Activated naive CD8-positive, alpha-beta T cell treated with anti-CD3 and anti-CD28 coated beads, Interleukin-2, amount 50 U/mL, for 16 hours (primary cell): Measurements from ENCODE around the gene CABP7.

Source experiments
- DNase-seq: peaks from one replicate; pipeline ENCODE4 v3.0.0-alpha.2; 2020; ENCODE audit warnings: low read depth, low spot score

CABP7 gene

DNA sequence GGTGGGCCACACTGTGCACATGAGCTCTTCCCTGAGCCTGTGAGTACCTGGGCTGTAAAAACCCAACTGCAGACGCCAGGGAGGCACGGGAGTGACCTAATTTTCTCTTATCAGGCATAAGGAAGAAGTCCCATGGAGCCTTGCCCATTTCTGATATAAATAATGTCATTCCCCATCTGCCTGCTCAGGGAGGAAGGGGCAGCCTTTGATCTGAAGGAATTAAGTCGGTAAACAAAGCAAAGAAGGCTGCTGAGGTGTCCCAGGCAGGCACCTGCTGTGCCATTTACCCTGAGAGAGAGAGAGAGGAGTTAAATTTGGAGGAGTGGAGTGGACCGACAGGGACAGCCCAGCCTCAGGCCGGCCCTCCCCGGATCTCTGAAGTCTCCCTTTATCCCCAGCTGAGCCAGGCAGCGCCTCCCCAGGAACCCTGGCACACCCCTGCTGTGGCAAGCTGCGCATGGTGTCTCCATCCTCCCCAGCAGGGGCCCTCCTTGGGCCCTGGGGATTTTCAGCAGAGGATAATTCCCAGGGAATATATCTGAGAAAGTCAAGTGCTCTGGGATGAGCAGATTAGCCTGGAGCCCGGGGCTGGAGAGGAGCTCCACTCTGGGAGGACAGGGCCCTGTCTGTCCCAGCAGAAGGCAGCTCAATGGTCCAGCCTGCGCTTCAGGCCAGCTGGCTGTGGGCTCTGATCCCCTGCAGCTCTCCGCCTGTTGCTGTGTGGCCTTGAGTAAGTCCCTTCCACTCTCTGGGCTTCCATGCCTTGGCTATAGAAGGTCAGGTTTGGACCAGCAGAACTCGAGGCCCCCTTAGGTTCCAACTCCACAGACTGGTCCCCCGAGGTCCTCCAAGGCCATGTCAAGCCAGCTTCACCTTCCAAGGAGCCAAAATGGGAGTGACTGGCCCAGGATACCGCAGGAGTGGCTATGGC, 17.5 kb upstream of the CABP7 start:
- no peak for DNase-seq

DNA sequence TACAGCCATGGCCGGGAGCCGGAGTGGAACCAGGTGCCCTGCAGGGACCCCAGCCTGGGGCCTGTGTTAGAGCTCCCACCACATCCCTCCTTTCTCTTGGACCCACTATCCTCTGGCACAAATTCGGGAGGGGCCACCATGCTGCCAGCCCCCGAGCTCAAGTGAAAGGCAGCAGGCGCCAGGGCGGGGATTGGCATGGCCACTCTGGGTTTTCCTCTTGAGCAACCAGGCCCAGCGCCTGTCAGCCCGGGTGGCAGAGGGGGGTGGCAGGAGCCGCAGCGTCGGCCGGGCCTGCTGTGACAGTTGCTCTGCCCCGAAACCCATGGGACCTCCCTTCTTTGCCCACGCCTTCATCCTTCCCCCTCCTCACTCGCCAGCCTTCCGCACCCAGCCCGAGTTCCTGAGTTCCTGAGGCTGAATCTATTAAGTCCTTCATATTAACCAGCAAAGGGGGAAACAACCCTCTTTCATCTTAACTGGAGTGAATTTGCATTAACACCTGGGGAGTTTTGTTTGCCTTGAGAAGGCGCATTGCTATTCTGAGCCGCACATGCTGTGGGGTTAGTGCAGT, 16.8 kb upstream of the CABP7 start:
- no peak for DNase-seq

DNA sequence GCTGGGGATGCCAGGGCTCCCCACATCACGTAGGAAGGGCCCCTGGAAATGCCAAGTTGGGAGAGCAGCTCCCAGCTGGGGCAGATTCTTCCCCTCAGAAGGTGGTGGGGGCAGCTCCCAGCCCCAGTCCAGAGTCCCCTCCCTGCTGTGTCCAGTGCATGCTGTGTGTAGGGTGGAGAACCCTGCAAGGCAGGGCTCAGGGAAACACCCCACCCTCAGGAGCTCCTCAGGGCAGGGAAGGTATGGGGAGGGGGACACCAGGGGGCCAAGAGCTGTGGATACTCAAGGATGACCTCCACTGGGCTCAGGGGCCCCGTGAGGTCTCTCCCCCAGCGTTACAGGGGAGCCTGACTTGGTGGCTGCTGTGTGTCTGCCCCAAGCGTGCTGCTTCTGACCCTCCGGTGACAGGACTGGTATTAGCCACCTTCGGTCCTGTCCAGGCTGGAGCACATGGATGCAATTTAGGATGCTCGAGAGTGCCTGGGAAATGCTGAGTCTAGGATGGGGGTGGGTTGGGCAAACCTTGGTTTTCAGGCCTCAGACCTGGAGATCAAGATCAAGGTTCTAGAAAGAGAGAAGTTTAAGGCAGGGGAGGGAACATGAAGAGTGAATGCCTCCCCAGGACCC, 16.1 kb upstream of the CABP7 start:
- no peak for DNase-seq

DNA sequence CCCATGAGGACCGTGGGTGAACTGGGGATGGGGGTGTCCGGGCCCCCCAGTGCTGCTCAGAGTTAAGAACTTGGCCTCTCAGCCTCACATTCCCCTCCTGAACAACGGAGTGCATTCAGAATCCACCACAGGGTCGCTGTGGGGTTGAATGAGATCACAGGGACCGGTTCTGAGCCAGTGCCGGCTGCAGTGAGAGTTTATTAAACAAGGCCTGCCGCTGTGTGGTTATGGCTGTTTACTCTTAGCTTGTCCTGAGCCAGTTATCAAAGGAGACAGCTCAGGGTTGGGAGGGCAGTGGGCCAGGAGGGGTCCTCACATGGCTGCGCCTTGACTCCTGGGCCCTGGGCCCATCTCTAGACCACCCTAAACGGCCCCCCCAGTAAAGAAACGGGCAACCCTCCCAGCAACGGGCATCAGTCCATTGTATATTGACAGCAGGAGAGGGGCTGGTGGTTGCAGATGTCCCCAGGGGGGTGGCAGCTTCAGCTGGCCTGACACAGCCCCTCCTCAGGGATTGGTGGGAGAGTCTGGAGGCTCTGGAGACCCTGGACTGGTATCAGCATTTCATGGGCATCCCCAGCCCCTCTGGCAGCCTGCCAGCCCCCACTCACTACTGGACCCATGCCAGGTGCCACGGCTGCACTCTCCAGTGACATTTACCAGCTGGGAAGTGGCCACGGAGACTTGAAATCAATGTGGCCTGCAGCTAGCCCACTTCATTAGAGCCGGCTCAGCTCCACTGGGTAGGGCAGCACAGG, 15.1 kb upstream of the CABP7 start:
- no peak for DNase-seq

DNA sequence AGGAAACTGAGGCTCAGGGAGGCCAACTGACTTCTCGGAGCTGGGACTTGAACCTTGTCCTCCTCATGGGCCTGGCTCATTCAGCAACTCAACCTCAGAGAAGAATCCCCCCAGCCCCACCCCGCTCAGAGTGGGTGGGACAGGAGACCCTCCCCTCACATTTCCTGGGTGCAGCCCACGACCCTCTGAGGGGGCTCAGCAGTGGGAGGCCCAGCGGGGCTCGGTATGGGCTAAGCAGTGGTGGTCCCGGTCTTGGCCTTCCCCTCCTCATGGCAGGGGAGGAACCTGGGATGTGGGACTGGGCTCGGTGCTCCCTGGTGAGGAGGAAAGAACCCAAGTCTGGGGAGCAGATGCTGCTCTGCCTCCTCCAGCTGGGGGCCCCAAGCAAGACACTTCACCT, 14.2 kb upstream of the CABP7 start:
- DNase-seq: no peak

DNA sequence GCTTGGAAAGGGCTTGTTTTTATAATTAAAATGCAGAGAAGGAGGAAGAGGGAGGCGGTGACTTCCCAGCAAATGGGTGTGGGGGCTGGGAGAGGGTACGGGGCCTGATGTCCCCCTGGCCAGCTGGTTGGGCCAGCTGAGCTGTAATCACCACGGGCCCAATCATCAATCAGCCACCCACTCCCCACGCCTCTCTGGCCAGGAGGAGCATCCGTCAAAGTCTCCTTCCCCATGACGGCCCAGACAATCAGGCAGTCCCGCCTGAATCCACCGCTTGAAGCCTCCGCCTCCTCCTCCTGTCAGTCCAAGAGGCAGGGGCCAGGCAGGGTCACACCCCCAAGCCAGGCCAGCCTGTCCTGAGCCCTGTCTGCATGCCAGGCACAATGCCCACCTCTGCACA, 13.3 kb upstream of the CABP7 start:
- DNase-seq: no peak

DNA sequence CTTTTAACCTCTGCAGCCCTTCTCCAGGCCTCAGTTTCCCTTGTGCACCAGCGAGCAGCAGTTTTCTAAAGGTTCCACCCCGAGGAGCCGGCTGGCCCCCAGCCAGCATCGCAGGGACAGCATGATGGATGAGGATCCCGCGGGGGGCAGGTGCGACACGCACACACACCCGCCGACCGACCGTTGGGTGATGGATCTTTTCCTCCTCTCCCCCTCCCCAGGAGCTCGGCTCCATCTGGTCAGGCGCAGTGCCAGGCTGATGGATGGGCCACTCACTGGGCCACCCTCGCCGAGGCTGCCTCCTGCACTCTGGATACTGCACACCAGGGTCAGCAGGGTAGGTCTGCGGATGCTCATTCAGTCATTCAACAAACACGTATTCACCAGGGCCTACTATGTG, 12.8 kb upstream of the CABP7 start:
- DNase-seq: no peak

DNA sequence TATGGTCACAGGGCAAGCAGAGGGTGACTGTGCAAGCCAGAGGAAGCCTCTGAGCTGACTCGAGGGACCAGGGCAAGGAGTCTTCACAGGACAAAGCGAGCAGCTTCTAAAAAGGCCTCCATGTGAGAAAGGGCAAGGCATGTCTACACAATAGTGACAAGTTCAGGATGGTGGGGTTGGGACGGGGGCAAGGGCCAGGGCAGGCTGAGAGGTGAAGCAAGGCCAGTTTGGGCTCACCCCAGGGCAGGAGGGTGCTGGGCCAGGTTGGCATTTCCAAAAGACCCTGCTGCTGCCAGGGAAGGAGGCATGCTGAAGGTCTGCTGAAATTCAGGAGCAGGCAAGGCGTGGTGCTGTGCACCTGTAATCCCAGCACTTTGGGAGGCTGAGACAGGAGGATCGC, 12.3 kb upstream of the CABP7 start:
- DNase-seq: no peak

DNA sequence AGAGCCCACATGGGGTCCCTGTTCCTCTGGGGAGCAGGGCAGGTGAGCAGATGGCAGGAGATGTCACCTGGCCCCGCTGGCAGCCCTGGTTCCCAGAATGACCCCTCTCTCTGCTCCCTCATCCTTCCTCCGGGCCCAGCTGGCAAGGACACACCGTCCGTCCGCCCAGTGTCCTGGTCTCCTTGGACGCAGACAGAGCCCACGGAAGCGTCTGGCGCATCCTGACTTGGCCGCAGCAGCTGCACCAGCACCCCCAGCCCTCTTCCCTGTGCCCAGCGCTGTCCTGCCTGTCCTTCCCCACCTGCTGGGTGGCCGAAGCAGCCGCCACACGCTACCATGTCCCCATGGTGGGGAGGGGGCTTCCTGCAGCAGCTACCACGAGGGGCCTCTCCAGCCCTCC, 9.6 kb upstream of the CABP7 start:
- DNase-seq: no peak

DNA sequence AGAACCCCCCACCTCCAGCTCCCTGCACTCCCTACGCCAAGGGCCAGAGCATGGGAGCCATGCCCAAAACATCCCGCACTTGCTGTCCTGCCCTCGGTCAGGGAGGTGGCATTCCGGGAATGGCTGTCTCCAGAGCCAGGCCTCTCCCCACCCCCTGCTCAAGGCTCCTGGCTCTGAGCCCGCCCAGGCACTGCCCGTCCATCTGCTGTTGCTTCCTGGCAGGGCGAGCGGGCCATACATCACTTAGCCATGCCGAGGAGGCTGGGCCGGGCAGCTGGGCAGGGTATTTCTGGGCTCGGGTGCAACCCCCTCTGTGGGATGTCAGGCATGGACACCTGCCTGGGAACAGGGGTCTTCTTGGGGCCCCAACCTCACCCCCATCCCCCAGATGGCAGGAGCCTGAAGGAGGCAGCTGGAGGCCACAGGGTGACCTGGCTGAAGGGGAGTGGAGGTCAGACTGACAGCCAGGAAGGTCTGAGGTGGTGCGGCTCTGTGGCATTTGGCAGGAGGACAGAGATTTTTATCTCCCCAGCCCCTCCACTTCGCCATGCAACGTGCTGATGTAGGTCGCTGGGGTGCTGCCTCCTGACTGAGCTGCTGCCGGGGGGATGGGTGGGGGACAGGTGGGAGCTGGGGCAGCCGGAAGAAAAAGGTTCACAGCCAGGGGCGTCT, 8.7 kb upstream of the CABP7 start:
- no peak for DNase-seq

DNA sequence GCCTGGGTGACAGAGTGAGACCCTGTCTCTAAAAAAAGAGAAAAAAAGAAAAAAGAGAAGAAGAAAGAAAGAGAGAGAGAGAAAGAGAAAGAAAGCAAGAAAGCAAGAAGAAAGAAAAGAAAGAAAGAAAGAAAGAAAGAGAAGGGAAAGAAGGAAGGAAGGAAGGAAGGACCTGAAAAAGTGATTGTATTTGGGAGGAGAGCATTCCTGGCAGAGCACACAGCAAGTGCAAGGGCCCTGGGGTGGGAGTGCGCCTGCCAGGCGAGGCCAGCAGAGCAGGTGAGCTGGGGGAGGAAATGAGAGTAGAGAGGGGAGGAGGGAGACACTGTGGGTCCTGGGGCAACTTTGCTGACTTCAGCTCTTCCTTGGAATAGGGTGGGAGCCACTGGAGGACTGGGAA, 7.7 kb upstream of the CABP7 start:
- no peak for DNase-seq

DNA sequence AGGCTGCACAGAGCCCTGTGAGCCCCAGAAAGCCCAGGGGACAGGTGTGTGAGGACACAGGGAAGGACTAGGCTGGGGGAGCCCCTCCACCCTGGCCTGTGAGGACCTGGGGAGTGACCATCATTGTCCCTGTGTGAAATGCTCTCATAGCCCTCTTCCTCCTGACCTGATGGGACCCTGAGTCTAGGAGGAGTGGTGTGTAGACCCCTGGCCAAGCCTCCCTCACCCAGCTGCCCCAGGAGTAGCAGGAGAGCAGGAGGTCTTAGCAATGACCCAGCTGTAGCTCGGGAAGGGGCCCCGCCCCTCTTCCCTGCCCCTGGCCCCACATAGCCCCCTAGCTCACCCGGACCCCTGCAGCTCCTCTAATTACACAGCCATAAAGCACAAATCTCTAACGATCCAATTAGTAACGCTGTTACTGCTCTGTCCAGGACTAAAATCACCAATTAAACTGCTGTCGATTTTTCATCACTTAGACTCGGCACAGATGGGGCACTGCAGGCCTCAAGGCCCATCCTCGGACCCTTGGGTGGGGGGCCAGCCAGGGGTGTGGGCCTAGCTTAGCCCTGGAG, 6.6 kb upstream of the CABP7 start:
- DNase-seq: no peak

DNA sequence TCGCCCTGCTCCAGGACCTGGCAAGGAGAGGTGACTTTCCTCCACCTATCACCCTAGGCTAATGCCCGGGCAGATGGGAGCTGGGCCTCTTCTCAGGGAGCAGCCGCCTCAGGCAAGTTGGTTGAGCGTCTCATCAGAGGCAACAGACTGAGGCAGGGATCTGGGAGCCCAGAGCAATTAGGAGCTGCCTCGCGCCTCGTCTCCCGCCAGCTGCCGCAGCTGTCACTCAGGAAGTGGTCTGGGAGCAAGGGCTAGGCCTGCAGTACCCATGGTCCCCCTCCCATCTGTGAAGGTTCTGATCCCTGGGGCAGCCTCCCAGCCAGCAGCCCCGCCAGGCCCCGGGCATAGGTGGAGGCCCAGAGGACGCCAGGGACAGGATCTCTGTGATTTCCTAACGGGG, 4.6 kb upstream of the CABP7 start:
- no peak for DNase-seq

DNA sequence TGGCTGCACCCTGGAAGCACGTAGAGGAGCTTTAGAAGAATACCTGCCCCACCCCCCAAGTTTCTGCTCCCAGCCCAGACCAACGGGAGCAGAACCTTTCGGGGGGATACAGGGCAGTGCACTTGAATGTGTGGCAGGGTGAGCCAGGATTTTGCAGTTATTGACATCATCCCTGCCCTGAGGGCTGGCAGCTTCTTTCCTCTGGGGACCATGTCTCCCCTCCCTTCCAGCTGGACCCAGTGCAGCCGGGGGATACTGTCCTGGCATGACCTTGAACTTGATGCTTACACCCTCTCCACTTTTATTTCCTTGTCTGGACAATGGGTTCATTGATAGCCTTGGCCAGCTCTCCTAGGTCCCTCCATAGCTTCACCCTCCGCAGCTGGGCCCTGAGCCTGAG, 4.1 kb upstream of the CABP7 start:
- DNase-seq: no peak

DNA sequence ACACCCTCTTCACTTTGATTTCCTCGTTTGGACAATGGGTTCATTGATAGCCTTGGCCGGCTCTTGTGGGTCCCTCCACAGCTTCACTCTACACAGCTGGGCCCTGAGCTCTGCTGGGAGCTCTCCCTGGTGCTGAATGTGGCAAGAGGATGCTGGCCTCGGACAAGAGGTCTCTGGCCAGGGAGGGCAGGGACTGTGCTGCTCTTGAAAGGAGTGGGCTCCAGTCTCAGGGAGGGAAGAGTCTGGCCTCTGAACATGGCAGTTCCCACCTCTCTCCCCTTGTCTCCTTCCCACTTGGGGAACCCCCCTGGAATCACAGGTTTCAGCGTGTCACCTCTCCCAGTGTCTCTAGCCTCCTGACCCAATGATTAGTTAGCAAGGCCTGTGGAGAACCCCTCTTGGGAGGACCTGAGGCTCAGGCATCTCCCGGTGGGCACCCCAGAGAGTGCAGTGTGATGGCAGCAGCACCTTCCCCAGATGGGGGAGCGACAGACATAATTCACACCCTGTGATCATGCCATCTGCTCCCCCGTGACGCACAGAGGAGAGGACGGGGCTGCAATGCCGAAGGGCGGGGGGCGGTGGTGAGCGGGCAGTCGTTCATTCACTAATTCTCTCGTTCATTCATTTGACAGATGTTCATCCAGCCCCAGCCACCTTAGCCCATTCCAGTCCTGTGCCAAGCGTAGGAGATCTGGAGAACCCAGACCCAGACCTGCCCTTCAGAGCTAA, 2.8 kb upstream of the CABP7 start:
- DNase-seq: no peak

DNA sequence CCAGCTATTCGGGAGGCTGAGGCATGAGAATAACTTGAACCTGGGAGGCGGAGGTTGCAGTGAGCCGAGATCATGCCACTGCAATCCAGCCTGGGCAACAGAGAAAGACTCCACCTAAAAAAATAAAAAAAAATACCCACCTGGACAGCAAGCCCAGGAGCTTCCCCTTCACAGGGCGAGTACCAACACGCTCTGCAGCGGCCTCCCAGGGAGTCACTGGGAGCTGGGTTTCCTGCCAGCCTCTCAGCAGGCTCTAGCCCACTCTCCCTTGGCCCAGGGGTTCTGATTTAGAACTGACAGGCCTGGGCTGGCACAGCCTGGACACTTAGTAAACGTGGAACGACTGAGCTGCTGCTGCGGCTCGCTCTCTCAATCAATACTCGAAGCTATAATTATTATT, 2.0 kb upstream of the CABP7 start:
- no peak for DNase-seq

DNA sequence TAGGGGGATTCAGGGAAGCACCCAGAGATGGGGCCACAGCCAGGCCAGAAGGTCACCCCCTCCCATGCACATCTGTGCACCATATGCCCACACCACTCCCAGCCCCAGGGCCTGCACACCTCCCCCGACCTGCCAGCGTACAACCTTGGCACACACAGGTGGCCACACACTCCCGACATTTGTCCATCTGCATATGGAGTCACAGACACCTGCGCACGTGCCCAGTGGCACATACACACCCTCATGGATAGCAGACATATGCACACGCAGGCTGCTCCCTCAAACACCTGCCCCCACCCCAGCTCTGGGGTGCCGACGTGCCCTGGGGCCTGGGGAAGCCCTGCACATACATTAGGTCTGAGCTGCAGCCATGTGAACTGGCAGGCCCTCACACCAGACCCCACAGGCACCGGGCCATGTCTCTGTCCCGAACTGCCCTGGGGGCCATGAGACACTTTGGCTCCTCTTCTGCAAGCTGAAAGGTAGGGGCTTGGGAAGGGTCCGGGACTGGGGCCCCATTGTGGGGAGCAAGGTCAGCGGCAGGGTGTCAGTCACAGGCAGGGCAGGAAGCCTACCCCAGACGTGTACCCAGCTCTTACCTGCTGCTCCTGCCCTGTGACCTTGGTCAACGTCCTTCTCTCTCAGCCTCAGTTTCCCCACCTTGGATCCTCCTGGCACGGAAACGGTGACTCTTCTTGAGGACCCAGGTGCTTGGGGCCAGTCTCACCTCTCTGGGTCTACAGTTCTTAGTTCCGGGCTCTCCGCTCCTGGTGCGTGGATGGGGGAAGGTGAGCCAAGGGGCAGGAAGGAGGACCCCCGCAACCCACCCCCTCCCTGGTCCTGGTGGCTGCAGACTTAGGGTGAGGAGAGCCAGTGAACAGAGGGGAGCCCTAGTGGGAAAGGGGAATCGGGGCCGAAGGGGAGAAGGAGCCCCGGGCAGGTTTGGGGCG, 579 bp upstream of the CABP7 start:
- DNase-seq: no peak

DNA sequence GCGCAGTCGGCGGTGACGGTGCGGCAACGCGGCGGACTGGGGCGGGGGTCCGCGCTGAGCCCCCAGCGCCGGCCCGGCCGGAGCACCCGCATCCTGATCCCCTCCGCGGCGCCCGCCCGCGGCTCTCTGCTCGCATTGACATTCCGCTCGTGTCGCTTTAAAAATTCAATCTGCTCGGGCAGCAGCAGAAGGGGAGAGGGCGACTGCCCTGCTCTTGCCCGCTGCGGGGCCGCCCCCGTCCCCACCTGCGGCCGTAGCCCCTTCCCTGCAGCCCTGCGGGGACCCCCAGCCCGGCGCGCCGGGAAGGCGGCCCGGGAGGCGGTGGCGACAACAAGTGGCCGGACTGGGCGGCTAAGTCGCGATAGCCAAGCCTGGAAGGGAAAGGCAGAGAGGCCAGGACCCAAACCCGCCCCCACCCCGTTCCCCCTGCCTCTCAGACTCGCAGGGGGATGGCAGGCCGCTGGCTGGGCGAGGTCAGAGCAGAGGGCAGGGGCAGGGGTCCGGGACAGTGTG, 1.1 kb downstream of the CABP7 start:
- DNase-seq: no peak

DNA sequence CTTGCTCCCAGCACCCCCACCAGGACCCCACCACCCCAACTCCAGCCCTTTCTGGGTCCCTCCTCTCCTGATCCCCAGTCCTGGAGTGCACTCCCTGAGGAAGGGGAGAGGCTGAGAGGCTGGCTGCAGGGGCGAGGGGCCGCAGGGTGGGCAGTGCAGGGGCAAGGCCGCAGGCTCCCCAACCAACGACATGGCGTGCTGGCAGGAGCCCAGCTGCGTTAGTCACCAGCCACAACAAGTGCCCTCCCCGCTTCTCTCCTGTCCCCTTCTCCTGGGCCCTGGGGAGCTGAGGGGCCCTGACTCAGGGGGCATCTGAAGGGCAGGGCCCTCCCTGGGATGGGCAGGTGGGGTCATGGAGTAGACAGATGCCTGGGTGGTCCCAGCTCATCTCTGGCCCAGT, 2.3 kb downstream of the CABP7 start:
- no peak for DNase-seq
